IPS-18c (cell line): ENCODE measurements around the gene ARMCX1.
"Not testable (repeated sequence)": the region's sequence is repeated elsewhere in the genome, so short reads cannot be mapped to it uniquely, and the experiment has no call there.

Experiments used
- H3K4me3 ChIP-seq: 2 replicates; pipeline ENCODE4 v1.7.0; 2013; ENCODE audit warnings: low read depth, mild to moderate bottlenecking, low read length, moderate library complexity; ENCODE audit not compliant: insufficient read depth
- H3K9me3 ChIP-seq: one replicate; pipeline ENCODE4 v1.6.1; 2013; ENCODE audit warnings: mild to moderate bottlenecking, low read length, moderate library complexity; ENCODE audit not compliant: control insufficient read depth, insufficient read depth

Gene ARMCX1

GRCh38 chrX:101550362-101550750 lies at the start of gene ARMCX1:
TSS of gene ARMCX1 (plus strand) at chrX:101550547. CDS start at chrX:101552931, 2,384 bp downstream.
- no peaks in the 10 kb centered on the region for H3K9me3 ChIP-seq
- peak within 1 kb of the TSS; percentile 55 for H3K4me3 ChIP-seq

GRCh38 chrX:101502929-101503328 lies 47.4 kb upstream of the ARMCX1 start:
- H3K4me3 ChIP-seq, result not testable (repeated sequence)
- H3K9me3 ChIP-seq, result peaks cover 11% of the 10 kb centered on the region

DNA sequence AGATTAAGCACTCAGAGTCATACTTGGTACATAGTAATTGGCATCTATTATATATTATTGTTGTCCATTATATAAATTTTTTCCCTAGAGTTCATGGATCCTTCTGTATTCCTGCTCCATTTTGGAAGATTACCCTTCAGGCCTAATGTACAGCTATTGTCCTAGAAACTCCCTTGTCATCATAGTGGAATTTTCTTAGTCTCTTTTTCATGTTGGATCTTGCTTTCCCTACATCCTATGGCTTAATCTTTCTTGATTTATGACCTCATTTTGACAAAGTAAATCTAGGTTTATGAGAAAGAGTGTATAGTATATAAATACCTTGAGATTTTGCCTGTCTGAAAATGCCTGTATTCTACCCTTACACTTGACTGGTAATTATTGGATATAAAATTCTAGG lies 43.0 kb upstream of the ARMCX1 start:
- Histone ChIP-seq H3K9me3 (peaks cover 2% of the 10 kb centered on the region), H3K4me3 (no peak overlapping the region)

DNA sequence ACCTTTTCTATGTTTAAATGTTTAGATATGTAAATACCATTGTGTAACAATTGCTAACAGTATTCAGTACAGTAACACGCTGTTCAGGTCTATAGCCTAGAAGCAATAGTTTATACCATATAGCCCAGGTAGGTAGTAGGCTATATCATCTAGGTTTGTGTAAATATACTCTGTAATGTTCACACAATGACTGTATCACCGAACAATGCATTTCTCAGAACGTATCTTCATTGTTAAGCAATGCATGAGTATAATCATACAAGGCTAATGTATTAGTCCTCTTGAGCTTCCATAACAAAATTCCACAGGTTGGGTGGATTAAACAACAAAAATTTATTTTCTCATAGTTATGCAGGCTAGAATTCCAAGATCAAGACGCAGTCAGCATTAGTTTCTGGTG lies 42.4 kb upstream of the ARMCX1 start:
- Histone ChIP-seq H3K9me3 (peaks cover 2% of the 10 kb centered on the region), H3K4me3 (no peak overlapping the region)

DNA sequence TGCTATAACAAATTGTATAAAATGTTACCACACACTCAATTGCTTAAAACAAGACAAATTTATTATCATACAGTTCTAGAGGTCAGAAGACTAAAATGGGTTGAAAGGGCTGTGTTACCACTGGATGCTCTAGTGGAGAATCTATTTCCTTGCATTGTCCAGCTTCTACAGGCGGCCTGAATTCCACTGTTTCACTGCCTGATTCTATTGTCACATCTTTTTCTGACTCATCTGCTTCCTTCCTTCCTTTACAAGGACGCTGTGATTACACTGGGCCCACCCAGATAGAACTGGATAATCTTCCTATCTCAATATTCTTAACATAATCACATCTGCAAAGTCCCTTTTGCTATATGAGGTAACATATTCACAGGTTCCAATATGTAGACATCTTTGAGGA lies 19.4 kb upstream of the ARMCX1 start:
- no peak overlapping the region for H3K4me3 ChIP-seq
- H3K9me3 ChIP-seq, result no peaks in the 10 kb centered on the region

GRCh38 chrX:101539116-101539515 lies 11.2 kb upstream of the ARMCX1 start:
- H3K4me3 ChIP-seq, result no peak overlapping the region
- peaks cover 5% of the 10 kb centered on the region for H3K9me3 ChIP-seq

DNA sequence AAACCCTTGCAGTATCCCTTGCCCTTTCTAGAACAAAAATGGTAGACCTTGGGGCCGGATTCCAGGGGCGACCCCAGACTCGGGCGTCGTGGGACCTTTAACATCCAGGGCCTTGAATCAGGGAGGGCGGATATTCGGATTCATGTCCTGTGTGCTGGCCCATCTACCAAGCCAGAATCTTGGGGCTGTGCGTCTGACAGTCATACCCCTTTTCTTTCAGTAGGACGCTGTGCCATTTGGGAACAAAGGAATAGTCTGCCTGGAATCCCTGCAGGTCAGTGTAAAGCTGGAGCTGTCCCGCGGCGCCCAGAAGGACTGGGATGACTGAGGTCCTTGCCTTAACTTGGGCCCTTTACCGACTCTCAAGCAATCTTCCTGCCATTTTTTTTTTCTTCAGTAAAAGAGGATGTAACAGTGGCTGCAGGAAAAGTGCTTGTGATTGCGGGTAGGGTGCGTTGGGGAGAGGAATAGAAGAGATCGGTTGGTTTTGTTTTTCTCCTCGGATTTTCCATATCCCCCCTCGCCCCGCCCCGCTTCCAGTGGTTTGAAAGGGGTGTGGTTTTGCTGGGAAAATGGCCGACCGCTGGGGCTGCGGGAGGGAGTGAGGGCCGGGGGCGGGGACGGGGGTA lies 518 bp downstream of the ARMCX1 start:
- Histone ChIP-seq H3K9me3 (no peaks in the 10 kb centered on the region), H3K4me3 (peak overlapping the region; percentile 55)

DNA sequence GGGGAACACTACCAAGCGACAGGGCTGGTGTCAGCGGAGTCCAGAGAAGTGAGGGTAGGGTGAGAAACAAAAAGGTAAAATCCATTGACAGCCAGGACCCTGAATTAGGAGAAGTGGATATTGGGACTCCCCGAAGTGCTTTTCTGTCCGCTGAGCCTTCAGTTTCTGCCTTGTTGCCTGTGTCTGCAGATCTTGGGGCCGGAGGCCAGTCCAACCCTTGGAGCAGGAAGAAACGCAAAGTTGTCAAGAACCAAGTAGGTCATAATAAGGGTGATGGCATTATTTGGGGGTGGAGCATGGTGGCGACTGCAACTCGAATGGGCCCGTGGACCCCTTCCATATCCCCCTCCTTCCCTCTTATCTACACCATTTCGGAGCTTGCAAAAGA lies 1.0 kb downstream of the ARMCX1 start:
- Histone ChIP-seq H3K4me3 (peak overlapping the region; percentile 55), H3K9me3 (no peaks in the 10 kb centered on the region)

DNA sequence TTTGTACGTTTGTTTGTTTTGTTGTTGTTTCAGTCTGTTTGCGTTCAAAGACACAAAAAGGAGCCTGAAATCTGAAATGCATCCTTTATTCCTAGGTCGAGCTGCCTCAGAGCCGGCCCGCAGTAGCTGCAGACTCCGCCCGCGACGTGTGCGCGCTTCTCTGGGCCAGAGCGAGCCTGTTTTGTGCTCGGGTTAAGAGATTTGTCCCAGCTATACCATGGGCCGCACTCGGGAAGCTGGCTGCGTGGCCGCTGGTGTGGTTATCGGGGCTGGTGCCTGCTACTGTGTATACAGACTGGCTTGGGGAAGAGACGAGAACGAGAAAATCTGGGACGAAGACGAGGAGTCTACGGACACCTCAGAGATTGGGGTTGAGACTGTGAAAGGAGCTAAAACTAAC lies 2.4 kb downstream of the ARMCX1 start:
- Histone ChIP-seq H3K9me3 (no peaks in the 10 kb centered on the region), H3K4me3 (no peak overlapping the region)

DNA sequence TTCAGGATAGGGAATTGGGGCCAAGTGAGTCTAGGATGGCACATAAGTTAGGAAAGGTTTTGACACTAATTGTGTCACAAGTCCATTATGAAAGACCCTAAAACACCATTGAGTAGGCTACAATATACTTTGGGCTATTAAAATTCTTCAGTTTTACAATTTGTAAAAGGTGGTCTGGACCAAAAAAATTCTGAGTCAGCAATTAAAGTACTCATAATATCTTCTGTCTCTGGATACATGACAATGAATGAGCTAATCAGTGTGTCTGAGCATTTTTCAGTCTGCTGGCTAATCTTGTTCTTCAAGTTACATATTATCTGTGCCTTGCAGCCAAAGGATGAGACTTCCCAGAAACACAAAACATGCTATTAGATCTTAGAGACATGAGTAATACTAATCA lies 14.3 kb downstream of the ARMCX1 start:
- peaks cover 5% of the 10 kb centered on the region for H3K9me3 ChIP-seq
- H3K4me3 ChIP-seq, result no peak overlapping the region

GRCh38 chrX:101595739-101596419 lies 45.5 kb downstream of the ARMCX1 start:
- H3K4me3 ChIP-seq, result no peak overlapping the region
- H3K9me3 ChIP-seq, result no peaks in the 10 kb centered on the region

DNA sequence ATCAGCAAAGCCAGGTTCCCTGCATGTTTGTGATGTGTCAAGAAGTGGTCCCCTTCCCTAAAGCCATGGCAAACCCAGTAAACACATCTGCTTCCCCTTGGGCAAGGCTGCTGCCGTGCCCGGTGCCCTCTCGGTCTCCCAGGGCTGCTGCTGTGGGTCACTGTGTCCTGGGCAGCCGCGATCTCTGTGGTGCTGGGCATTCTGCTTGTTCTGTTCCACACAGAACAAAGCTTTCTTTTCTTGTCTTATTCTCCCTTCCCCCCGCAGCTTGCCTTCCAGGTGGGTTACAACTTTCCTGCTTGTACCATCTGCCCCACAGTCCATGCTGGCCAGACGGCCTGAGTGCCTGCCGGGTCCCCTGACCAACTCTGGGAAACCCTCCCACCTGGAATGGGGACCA lies 49.2 kb downstream of the ARMCX1 start:
- not testable (repeated sequence) for H3K4me3 ChIP-seq, H3K9me3 ChIP-seq

DNA sequence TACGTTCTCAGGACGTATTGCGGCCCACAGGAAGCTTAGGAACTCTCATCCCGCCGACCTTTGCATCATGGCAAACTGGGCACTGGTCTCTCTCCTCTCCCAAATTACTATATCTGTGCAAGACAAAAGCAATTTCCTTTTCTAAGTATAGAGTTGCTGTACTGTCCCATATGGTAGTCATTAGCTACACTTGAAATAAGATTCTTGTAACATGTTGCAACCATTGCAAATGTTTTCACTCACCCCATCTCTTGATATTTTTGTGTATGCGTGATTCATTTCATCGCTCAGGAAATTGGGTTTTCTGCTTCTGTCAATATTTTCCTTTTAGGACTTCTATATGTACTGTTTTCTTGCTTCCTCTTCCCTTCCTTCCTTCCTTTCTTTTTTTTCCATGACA lies 51.7 kb downstream of the ARMCX1 start:
- H3K9me3 ChIP-seq, result no peaks in the 10 kb centered on the region
- H3K4me3 ChIP-seq, result no peak overlapping the region
